Measurements from ENCODE around the gene CDC42BPB.

DNA sequence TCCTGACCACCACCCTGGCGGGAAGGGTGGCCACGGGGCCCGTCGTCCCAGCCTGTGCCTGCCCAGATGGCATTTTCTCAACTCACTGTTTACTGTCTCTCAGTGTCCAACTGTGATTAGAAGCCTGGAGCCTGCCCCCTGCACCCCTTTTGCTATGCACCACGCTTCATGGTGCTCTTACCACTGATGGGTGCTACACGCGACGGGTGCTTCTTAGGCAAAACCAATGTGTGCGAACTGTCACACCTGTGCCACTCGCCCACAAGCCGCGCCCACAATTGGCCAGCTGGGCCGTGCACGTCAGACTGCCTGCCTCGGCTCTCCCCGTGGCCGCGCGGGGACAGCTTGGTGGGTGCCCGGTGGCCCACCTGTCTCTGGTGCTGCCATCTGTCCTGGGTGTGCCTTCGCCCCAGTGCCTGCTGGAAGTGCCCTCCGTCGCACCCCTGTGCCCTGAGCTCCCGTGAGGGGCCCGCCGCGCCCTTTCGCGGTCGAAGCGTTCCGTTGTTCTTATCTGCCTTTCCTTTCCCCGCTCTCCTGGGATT is 150.0 kb downstream of the CDC42BPB start:
- no peak for TF ChIP-seq BCL11B (tag by site-specific recombination; IDR thresholded peaks at IDR 0.05; ENCODE audit: low read depth)
- no peak for TF ChIP-seq ZFP37 (tag by site-specific recombination; IDR thresholded peaks at IDR 0.05)
- TF ChIP-seq, protein P1, sequence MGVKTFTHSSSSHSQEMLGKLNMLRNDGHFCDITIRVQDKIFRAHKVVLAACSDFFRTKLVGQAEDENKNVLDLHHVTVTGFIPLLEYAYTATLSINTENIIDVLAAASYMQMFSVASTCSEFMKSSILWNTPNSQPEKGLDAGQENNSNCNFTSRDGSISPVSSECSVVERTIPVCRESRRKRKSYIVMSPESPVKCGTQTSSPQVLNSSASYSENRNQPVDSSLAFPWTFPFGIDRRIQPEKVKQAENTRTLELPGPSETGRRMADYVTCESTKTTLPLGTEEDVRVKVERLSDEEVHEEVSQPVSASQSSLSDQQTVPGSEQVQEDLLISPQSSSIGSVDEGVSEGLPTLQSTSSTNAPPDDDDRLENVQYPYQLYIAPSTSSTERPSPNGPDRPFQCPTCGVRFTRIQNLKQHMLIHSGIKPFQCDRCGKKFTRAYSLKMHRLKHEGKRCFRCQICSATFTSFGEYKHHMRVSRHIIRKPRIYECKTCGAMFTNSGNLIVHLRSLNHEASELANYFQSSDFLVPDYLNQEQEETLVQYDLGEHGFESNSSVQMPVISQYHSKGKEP (tag by site-specific recombination; IDR thresholded peaks at IDR 0.05), result no peak
- no peak for TF ChIP-seq ZNF324 (tag by site-specific recombination; IDR thresholded peaks at IDR 0.05)
- TF ChIP-seq, protein P2, sequence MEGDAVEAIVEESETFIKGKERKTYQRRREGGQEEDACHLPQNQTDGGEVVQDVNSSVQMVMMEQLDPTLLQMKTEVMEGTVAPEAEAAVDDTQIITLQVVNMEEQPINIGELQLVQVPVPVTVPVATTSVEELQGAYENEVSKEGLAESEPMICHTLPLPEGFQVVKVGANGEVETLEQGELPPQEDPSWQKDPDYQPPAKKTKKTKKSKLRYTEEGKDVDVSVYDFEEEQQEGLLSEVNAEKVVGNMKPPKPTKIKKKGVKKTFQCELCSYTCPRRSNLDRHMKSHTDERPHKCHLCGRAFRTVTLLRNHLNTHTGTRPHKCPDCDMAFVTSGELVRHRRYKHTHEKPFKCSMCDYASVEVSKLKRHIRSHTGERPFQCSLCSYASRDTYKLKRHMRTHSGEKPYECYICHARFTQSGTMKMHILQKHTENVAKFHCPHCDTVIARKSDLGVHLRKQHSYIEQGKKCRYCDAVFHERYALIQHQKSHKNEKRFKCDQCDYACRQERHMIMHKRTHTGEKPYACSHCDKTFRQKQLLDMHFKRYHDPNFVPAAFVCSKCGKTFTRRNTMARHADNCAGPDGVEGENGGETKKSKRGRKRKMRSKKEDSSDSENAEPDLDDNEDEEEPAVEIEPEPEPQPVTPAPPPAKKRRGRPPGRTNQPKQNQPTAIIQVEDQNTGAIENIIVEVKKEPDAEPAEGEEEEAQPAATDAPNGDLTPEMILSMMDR (tag by site-specific recombination; IDR thresholded peaks at IDR 0.05), result no peak
- no peak for TF ChIP-seq ZXDB (tag by site-specific recombination; IDR thresholded peaks at IDR 0.05)
- TF ChIP-seq, protein P3, sequence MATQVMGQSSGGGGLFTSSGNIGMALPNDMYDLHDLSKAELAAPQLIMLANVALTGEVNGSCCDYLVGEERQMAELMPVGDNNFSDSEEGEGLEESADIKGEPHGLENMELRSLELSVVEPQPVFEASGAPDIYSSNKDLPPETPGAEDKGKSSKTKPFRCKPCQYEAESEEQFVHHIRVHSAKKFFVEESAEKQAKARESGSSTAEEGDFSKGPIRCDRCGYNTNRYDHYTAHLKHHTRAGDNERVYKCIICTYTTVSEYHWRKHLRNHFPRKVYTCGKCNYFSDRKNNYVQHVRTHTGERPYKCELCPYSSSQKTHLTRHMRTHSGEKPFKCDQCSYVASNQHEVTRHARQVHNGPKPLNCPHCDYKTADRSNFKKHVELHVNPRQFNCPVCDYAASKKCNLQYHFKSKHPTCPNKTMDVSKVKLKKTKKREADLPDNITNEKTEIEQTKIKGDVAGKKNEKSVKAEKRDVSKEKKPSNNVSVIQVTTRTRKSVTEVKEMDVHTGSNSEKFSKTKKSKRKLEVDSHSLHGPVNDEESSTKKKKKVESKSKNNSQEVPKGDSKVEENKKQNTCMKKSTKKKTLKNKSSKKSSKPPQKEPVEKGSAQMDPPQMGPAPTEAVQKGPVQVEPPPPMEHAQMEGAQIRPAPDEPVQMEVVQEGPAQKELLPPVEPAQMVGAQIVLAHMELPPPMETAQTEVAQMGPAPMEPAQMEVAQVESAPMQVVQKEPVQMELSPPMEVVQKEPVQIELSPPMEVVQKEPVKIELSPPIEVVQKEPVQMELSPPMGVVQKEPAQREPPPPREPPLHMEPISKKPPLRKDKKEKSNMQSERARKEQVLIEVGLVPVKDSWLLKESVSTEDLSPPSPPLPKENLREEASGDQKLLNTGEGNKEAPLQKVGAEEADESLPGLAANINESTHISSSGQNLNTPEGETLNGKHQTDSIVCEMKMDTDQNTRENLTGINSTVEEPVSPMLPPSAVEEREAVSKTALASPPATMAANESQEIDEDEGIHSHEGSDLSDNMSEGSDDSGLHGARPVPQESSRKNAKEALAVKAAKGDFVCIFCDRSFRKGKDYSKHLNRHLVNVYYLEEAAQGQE (tag by site-specific recombination; IDR thresholded peaks at IDR 0.05), result no peak
- no peak for TF ChIP-seq HOXC10 (CRISPR knock-in tag; IDR thresholded peaks at IDR 0.05)
- TF ChIP-seq SALL2 (tag by site-specific recombination; IDR thresholded peaks at IDR 0.05; ENCODE audit: borderline replicate concordance), result no peak
- TF ChIP-seq ZNF473 (tag by site-specific recombination; IDR thresholded peaks at IDR 0.05), result no peak
- TF ChIP-seq ZNF354C (tag by site-specific recombination; IDR thresholded peaks at IDR 0.05; ENCODE audit: borderline replicate concordance, low read depth), result no peak
